GM12878 (cell line): Measurements from ENCODE around the gene ZNF418. TPM values are rescaled to one million over a fixed set of nuclear protein-coding genes. Genes with fewer than 3 reads are reported as not detected.
"Not testable (repeated sequence)": the region's sequence is repeated elsewhere in the genome, so short reads cannot be mapped to it uniquely, and the experiment has no call there.

Source experiments
- ATAC-seq: fragments of 200-7000 bp; cut with Tn5 transposase; 3 replicates; pipeline ENCODE4 v1.9.1; 2020; ENCODE audit warnings: mild to moderate bottlenecking, moderate library complexity
- BruUV-seq: library from RNA; stranded (reverse); fragments of 400-500 nt; replicated peaks from 2 replicates; lab custom pipeline; 2021; lab: Mats Ljungman, UMichigan
- CTCF ChIA-PET: fragments of 300-600 bp; sonication (Branson Sonifier 250); formaldehyde crosslinking; extraction: SDS; loops from one replicate; lab custom pipeline; 2021; ENCODE audit warnings: inconsistent platforms; lab: Yijun Ruan, JAX
- POLR2A ChIA-PET: fragments of 350-600 bp; formaldehyde crosslinking; extraction: SDS; loops from one replicate; lab custom pipeline; 2021; ENCODE audit warnings: inconsistent platforms; lab: Charles Lee
- RAD21 ChIA-PET: fragments of 300-600 bp; sonication (Branson Sonifier 250); formaldehyde crosslinking; loops from one replicate; lab custom pipeline; 2023; ENCODE audit warnings: antibody characterized with exemption; ENCODE audit not compliant: unreplicated experiment; lab: Charles Lee
- SMC1A ChIA-PET: fragments of 300-600 bp; sonication (Branson Sonifier 250); formaldehyde crosslinking; loops from one replicate; lab custom pipeline; 2023; ENCODE audit not compliant: unreplicated experiment, uncharacterized antibody; lab: Charles Lee
- DNase-seq: peaks from one replicate; pipeline ENCODE4 v3.0.0-alpha.2; 2011; ENCODE audit warnings: low read depth, low spot score
- FAIRE-seq: peaks from 3 replicates; lab custom pipeline; 2011; peaks lifted over from hg19 to GRCh38; lab: Jason Lieb, UNC
- H2AFZ ChIP-seq: 2 replicates; pipeline ENCODE4 v1.6.0; 2011; ENCODE audit warnings: low read depth, low read length, control low read depth; ENCODE audit not compliant: control insufficient read depth
- H3K27ac ChIP-seq: 2 replicates; pipeline ENCODE4 v1.5.1; 2011; ENCODE audit warnings: control low read depth; ENCODE audit not compliant: control insufficient read depth, insufficient read depth
- H3K27me3 ChIP-seq, 2 experiments: replicated peaks in 1 of 2; 2 replicates each; pipeline versions ENCODE4 v1.6.0 to v1.6.1; 2011; ENCODE audit warnings: low read length in 1 of 2; ENCODE audit not compliant: control insufficient read depth in 2 of 2, insufficient read depth in 2 of 2
- H3K36me3 ChIP-seq, 2 experiments: 2 replicates each; pipeline ENCODE4 v1.5.1; 2011; ENCODE audit warnings: low read length in 1 of 2; ENCODE audit not compliant: control insufficient read depth in 2 of 2, insufficient read depth in 2 of 2
- H3K4me1 ChIP-seq: 2 replicates; pipeline ENCODE4 v1.6.1; 2011; ENCODE audit warnings: mild to moderate bottlenecking, low read length, moderate library complexity, mixed read lengths; ENCODE audit not compliant: control insufficient read depth, insufficient read depth
- H3K4me2 ChIP-seq: 2 replicates; pipeline ENCODE4 v1.6.0; 2011; ENCODE audit warnings: control low read depth; ENCODE audit not compliant: control insufficient read depth, insufficient read depth
- H3K4me3 ChIP-seq: fragments of 200-600 bp; sonication (generic); 2 replicates; pipeline ENCODE4 v1.5.1; 2016
- H3K79me2 ChIP-seq: 2 replicates; pipeline ENCODE4 v1.6.0; 2011; ENCODE audit warnings: low read length; ENCODE audit not compliant: control insufficient read depth, insufficient read depth
- H3K9ac ChIP-seq: 2 replicates; pipeline ENCODE4 v1.8.0; 2011; ENCODE audit warnings: low read length, control low read depth, mixed read lengths; ENCODE audit not compliant: control insufficient read depth, insufficient read depth
- H3K9me3 ChIP-seq: replicated peaks from 3 replicates; pipeline ENCODE4 v1.5.1; 2011; ENCODE audit warnings: mild to moderate bottlenecking, low read length; ENCODE audit not compliant: control insufficient read depth, insufficient read depth
- H4K20me1 ChIP-seq: 2 replicates; pipeline ENCODE4 v1.6.0; 2011; ENCODE audit not compliant: control insufficient read depth, insufficient read depth
- BCL3 ChIP-seq: IDR thresholded peaks from 2 replicates; pipeline ENCODE4 v1.6.1; 2011; ENCODE audit warnings: borderline replicate concordance, low read depth, mild to moderate bottlenecking, moderate library complexity, low read length; ENCODE audit not compliant: insufficient read depth, poor library complexity, severe bottlenecking
- EZH2 ChIP-seq: IDR thresholded peaks from 2 replicates; pipeline ENCODE4 v1.6.1; 2012; ENCODE audit warnings: low read depth, mild to moderate bottlenecking, control low read depth, inconsistent platforms, low read length, borderline replicate concordance; ENCODE audit not compliant: control insufficient read depth
- POLR2A ChIP-seq: IDR thresholded peaks from 2 replicates; pipeline ENCODE4 v1.6.1; 2011; ENCODE audit warnings: low read depth, mild to moderate bottlenecking, low read length
- SP1 ChIP-seq: IDR thresholded peaks from one replicate; pipeline ENCODE4 v1.6.1; 2011; ENCODE audit warnings: low read depth, low read length
- USF2 ChIP-seq: IDR thresholded peaks from 2 replicates; pipeline ENCODE4 v1.6.1; 2011; ENCODE audit warnings: low read depth, low read length, improper control_type of control experiment, borderline replicate concordance
- ZNF274 ChIP-seq: IDR thresholded peaks from one replicate; pipeline ENCODE4 v1.8.0; 2011; ENCODE audit not compliant: insufficient read length, insufficient read depth
- WGBS: methylation state at CpG from one replicate; pipeline ENCODE4 v1.1.6; 2016; ENCODE audit warnings: low lambda C conversion rate; ENCODE audit not compliant: insufficient replicate concordance, insufficient coverage; ENCODE audit errors: missing lambda C conversion rate; 5-methylcytosine and 5-hydroxymethylcytosine counted together
- in situ Hi-C: fragments of 300-500 bp; cut with MboI; formaldehyde crosslinking; loops from 9 replicates; pipeline ENCODE4 v1.14.3; 2018; ENCODE audit warnings: mixed read lengths
- intact Hi-C: fragments of 100-400 bp; cut with micrococcal nuclease; formaldehyde crosslinking; loops from one replicate; pipeline ENCODE4 v1.14.2; 2022; ENCODE audit not compliant: unreplicated experiment
- polyA plus RNA-seq, 11 experiments: library from polyadenylated mRNA; depleted of rRNA in 4 of 11; unstranded in 6 of 11; stranded (reverse) in 5 of 11; fragments of >200 nt; fragmentation: Nextera tagmentation in 4 of 11; fragmentation: Illumina TruSeq in 1 of 11; extraction: Ambion mirVana in 4 of 11; extraction: Trizol in 1 of 11; gene quantifications; 1 replicate in 1 of 11; 2 replicates in 10 of 11; pipeline versions ENCODE4 v1.2.1 to v1.2.3, GENCODE V29; 2011 to 2016; ENCODE audit warnings: inconsistent platforms in 2 of 11, missing spikeins in 2 of 11, low read depth in 1 of 11
- total RNA-seq, 4 experiments: library from RNA; depleted of rRNA in 3 of 4; stranded (reverse); fragments of >200 nt in 3 of 4; fragmentation: Illumina TruSeq in 1 of 4; extraction: Trizol in 1 of 4; gene quantifications; 2 replicates each; pipeline versions ENCODE4 v1.2.1 to v1.2.3, GENCODE V29; 2013 to 2021

Gene ZNF418
- total and polyA plus RNA-seq, 10 of the 15 experiments (the other 5 are each of a cell fraction or from before 2014, with no cell fraction given): 0.20 to 1.3 (median 0.59) TPM; not detected in 1

- Histone ChIP-seq H3K27me3 (no peaks in the 10 kb centered on the region), H4K20me1 (no peaks in the 10 kb centered on the region), H3K27ac (no peak overlapping the region), H3K4me3 (no peak overlapping the region), H3K9ac (no peak overlapping the region), H3K36me3 (peaks cover 0 to 8% of the 10 kb centered on the region in 2 experiments; a peak in 3 of 4 replicates), H3K4me2 (no peak overlapping the region), H3K4me1 (no peaks in the 10 kb centered on the region), H3K9me3 (peaks cover 16% of the 10 kb centered on the region), H2AFZ (no peak overlapping the region), H3K79me2 (peaks cover 33% of the 10 kb centered on the region)
- DNase-seq: no peak
- intact Hi-C loops: loop anchor here (10.0 kb wide), 1 partner anchor 481 kb away; no protein-coding TSS in a partner anchor
- no TSS peak for BruUV-seq
- in situ Hi-C loops: no loop called here
- 87% methylated on average over 3 of the region's 3 CpGs for WGBS
- RAD21 ChIA-PET: no interaction called here
- SMC1A ChIA-PET: interaction anchor here (1.5 kb wide), 1 partner anchor 10 kb away, joined by 3 read pairs; no protein-coding TSS in a partner anchor
- ATAC-seq: no peak
- CTCF ChIA-PET: no interaction called here
- POLR2A ChIA-PET: no interaction called here
- no peak for FAIRE-seq
- no peak for TF ChIP-seq BCL3
- TF ChIP-seq EZH2: no peak
- no peak for TF ChIP-seq ZNF274
- no peak for TF ChIP-seq POLR2A
- no peak for TF ChIP-seq USF2
- TF ChIP-seq SP1: no peak
These were observed 49.2 kb downstream of the ZNF418 start for GRCh38 chr19:57886046-57886445.

- DNase-seq, H2AFZ ChIP-seq, H4K20me1 ChIP-seq, H3K79me2 ChIP-seq, POLR2A ChIA-PET, H3K4me2 ChIP-seq, SMC1A ChIA-PET, CTCF ChIA-PET, H3K9ac ChIP-seq, H3K4me3 ChIP-seq, FAIRE-seq, H3K4me1 ChIP-seq, RAD21 ChIA-PET, intact Hi-C loops, ATAC-seq, in situ Hi-C loops, H3K27ac ChIP-seq, H3K27me3 ChIP-seq: not testable (repeated sequence)
- TSS peak; percentile 23 for BruUV-seq
- H3K36me3 ChIP-seq: peaks cover 8 to 22% of the 10 kb centered on the region in 2 experiments
- peaks cover 55% of the 10 kb centered on the region for H3K9me3 ChIP-seq
- WGBS: over 99% methylated on average over 8 of the region's 8 CpGs
These were observed 61.1 kb downstream of the ZNF418 start for GRCh38 chr19:57873883-57874799.
